ENCODE measurements around the gene CPT2. TPM values are rescaled to one million over a fixed set of nuclear protein-coding genes. Genes with fewer than 3 reads are reported as not detected.
A peak's percentile ranks its signal among the peaks of the same experiment; 100 is the strongest.

CPT2 gene
- total and polyA plus RNA-seq, 9 of the 15 experiments (the other 6 are each of a cell fraction or from before 2014, with no cell fraction given), result 7.6 to 25.1 (median 16.8) TPM

DNA sequence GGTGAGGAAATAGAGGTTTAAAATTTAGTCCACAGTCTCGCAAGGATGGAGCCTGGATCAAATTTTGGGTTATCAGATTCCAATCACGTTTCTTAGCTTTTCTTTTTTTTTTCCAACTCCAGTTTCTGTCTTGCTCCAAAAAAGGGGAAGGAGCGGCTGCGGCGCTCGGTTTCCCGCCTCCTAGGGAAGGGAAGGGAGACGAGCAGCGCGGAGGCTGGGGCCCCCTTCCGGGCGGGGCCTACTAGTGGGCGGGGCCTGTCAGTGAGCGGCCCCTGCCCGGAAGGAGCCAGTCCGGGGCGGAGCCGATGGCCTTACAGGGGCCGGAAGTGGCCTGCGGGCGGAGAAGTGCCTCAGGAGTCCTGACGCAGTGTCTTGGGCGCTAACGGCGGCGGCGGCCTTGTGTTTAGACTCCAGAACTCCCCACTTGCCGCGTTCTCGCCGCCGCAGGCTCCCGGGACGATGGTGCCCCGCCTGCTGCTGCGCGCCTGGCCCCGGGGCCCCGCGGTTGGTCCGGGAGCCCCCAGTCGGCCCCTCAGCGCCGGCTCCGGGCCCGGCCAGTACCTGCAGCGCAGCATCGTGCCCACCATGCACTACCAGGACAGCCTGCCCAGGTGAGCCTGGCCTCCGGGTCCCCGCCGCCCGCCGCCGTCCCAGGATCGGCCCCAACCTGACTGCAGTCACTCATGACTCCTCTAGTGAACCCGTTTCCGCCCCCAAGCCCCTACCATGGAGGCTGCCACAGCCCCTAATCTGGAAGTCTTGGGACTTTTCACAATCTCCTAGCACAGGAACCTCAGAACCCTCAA lies at the start of gene CPT2 (continued):
- TF ChIP-seq TSHZ1 (CRISPR knock-in tag; IDR thresholded peaks at IDR 0.05) (no peak), ARID2 (IDR thresholded peaks at IDR 0.05) (no peak), GABPB1 (CRISPR knock-in tag; IDR thresholded peaks at IDR 0.05) (peak; percentile 92), MNT (conservative IDR thresholded peaks at IDR 0.05) (peak in 1 of 2 experiments; percentile 37; a peak in 1 of 4 replicates), GTF2A2 (tag; IDR thresholded peaks at IDR 0.05) (no peak), EP400 (IDR thresholded peaks at IDR 0.05) (peak; percentile 58; the same call in 1 of the 2 replicates), HSF4 (CRISPR knock-in tag; IDR thresholded peaks at IDR 0.05; ENCODE audit: borderline replicate concordance) (no peak), ETS1 (conservative IDR thresholded peaks at IDR 0.05; ENCODE audit: control insufficient read depth, low read depth, low read length) (peak; percentile 64), SREBF2 (CRISPR knock-in tag; IDR thresholded peaks at IDR 0.05) (no peak), ILF3 (IDR thresholded peaks at IDR 0.05; ENCODE audit: borderline replicate concordance) (peak; percentile 29; the same call in 1 of the 2 replicates), MECOM (CRISPR knock-in tag; IDR thresholded peaks at IDR 0.05) (0 out of 2 replicates have a peak, but pooled peaks have one; percentile 55)
- TF ChIP-seq, protein P1, sequence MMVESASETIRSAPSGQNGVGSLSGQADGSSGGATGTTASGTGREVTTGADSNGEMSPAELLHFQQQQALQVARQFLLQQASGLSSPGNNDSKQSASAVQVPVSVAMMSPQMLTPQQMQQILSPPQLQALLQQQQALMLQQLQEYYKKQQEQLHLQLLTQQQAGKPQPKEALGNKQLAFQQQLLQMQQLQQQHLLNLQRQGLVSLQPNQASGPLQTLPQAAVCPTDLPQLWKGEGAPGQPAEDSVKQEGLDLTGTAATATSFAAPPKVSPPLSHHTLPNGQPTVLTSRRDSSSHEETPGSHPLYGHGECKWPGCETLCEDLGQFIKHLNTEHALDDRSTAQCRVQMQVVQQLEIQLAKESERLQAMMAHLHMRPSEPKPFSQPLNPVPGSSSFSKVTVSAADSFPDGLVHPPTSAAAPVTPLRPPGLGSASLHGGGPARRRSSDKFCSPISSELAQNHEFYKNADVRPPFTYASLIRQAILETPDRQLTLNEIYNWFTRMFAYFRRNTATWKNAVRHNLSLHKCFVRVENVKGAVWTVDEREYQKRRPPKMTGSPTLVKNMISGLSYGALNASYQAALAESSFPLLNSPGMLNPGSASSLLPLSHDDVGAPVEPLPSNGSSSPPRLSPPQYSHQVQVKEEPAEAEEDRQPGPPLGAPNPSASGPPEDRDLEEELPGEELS (CRISPR knock-in tag; IDR thresholded peaks at IDR 0.05; ENCODE audit: borderline replicate concordance), result no peak
- TF ChIP-seq, protein P2, sequence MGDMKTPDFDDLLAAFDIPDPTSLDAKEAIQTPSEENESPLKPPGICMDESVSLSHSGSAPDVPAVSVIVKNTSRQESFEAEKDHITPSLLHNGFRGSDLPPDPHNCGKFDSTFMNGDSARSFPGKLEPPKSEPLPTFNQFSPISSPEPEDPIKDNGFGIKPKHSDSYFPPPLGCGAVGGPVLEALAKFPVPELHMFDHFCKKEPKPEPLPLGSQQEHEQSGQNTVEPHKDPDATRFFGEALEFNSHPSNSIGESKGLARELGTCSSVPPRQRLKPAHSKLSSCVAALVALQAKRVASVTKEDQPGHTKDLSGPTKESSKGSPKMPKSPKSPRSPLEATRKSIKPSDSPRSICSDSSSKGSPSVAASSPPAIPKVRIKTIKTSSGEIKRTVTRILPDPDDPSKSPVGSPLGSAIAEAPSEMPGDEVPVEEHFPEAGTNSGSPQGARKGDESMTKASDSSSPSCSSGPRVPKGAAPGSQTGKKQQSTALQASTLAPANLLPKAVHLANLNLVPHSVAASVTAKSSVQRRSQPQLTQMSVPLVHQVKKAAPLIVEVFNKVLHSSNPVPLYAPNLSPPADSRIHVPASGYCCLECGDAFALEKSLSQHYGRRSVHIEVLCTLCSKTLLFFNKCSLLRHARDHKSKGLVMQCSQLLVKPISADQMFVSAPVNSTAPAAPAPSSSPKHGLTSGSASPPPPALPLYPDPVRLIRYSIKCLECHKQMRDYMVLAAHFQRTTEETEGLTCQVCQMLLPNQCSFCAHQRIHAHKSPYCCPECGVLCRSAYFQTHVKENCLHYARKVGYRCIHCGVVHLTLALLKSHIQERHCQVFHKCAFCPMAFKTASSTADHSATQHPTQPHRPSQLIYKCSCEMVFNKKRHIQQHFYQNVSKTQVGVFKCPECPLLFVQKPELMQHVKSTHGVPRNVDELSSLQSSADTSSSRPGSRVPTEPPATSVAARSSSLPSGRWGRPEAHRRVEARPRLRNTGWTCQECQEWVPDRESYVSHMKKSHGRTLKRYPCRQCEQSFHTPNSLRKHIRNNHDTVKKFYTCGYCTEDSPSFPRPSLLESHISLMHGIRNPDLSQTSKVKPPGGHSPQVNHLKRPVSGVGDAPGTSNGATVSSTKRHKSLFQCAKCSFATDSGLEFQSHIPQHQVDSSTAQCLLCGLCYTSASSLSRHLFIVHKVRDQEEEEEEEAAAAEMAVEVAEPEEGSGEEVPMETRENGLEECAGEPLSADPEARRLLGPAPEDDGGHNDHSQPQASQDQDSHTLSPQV (IDR thresholded peaks at IDR 0.05), result 0 out of 2 replicates have a peak, but pooled peaks have one; percentile 13
